Activated T-cell treated with anti-CD3 and anti-CD28 coated beads, Interleukin-2, amount 50 U/mL, for 72 hours (primary cell): ENCODE results near the gene PHIP. TPM values are rescaled to one million over a fixed set of nuclear protein-coding genes. Genes with fewer than 3 reads are reported as not detected.

Source experiments
- ATAC-seq, 2 donors: fragments of 150-1000 bp; cut with Tn5 transposase; replicated peaks in 1 of 2; 2 replicates each; pipeline ENCODE4 v1.10.0; 2021; ENCODE audit warnings: moderate library complexity in 2 of 2, mild to moderate bottlenecking in 1 of 2
- DNase-seq, 2 donors: peaks; one replicate each; pipeline ENCODE4 v3.0.0; 2021 to 2022; ENCODE audit warnings: mixed read lengths in 1 of 2
- H3K27ac Mint-ChIP-seq: one replicate; pipeline ENCODE4 v1.8.0; 2022; ENCODE audit warnings: mild to moderate bottlenecking, moderate library complexity, mixed read lengths
- H3K27me3 Mint-ChIP-seq: one replicate; pipeline ENCODE4 v1.8.0; 2022; ENCODE audit warnings: low read depth, mixed read lengths
- H3K36me3 Mint-ChIP-seq, 2 donors: one replicate each; pipeline ENCODE4 v1.8.0; 2022; ENCODE audit warnings: mixed read lengths in 2 of 2, mild to moderate bottlenecking in 1 of 2; ENCODE audit not compliant: insufficient read depth in 2 of 2
- H3K4me1 Mint-ChIP-seq: one replicate; pipeline ENCODE4 v1.8.0; 2022; ENCODE audit warnings: low read depth, mixed read lengths
- H3K4me3 Mint-ChIP-seq, 2 donors: one replicate each; pipeline ENCODE4 v1.8.0; 2022; ENCODE audit warnings: mild to moderate bottlenecking in 2 of 2, mixed read lengths in 2 of 2, moderate library complexity in 2 of 2
- H3K9me3 Mint-ChIP-seq, 2 donors: one replicate each; pipeline ENCODE4 v1.8.0; 2022; ENCODE audit warnings: mixed read lengths in 2 of 2
- total RNA-seq, 2 donors: library from RNA; stranded (reverse); gene quantifications; one replicate each; pipeline ENCODE4 v1.2.3, GENCODE V29; 2022

The PHIP gene
- total RNA-seq, 2 donors from 2014 or later = 36.4 to 37.1 TPM

GRCh38 chr6:79062708-79063107 is 15.3 kb downstream of the PHIP start:
- DNase-seq (no peak), ATAC-seq (peak in 1 of 2 donors; percentile 15)
- Mint-ChIP-seq H3K27me3 (no peaks in the 10 kb centered on the region), H3K27ac (no peak overlapping the region), H3K36me3 (peaks cover 2 to 13% of the 10 kb centered on the region in 2 donors), H3K9me3 (no peaks in the 10 kb centered on the region), H3K4me1 (peaks cover 15% of the 10 kb centered on the region), H3K4me3 (no peak overlapping the region)

- H3K36me3 Mint-ChIP-seq = peaks cover 9 to 33% of the 10 kb centered on the region in 2 donors
- no peaks in the 10 kb centered on the region for H3K27me3 Mint-ChIP-seq
- DNase-seq = no peak
- no peak overlapping the region for H3K27ac Mint-ChIP-seq
- peaks cover 6% of the 10 kb centered on the region for H3K4me1 Mint-ChIP-seq
- no peak overlapping the region for H3K4me3 Mint-ChIP-seq
- H3K9me3 Mint-ChIP-seq = peaks cover 0 to under 1% of the 10 kb centered on the region in 2 donors
- no peak for ATAC-seq
Observed at GRCh38 chr6:79057746-79058145, 20.3 kb downstream of the PHIP start.

GRCh38 chr6:79056226-79056625 is 21.8 kb downstream of the PHIP start:
- H3K4me1 Mint-ChIP-seq = peaks cover 6% of the 10 kb centered on the region
- H3K9me3 Mint-ChIP-seq = peaks cover 0 to 5% of the 10 kb centered on the region in 2 donors
- no peaks in the 10 kb centered on the region for H3K27me3 Mint-ChIP-seq
- peaks cover 17 to 45% of the 10 kb centered on the region in 2 donors for H3K36me3 Mint-ChIP-seq
- H3K4me3 Mint-ChIP-seq = no peak overlapping the region
- ATAC-seq = no peak
- H3K27ac Mint-ChIP-seq = no peak overlapping the region
- no peak for DNase-seq

- DNase-seq (peak in 1 of 2 donors; percentile 2), ATAC-seq (no peak)
- H3K4me3 Mint-ChIP-seq = no peak overlapping the region
- H3K27me3 Mint-ChIP-seq = no peaks in the 10 kb centered on the region
- H3K9me3 Mint-ChIP-seq = peaks cover 0 to 5% of the 10 kb centered on the region in 2 donors
- H3K27ac Mint-ChIP-seq = no peak overlapping the region
- peaks cover 19% of the 10 kb centered on the region for H3K4me1 Mint-ChIP-seq
- H3K36me3 Mint-ChIP-seq = peaks cover 16 to 25% of the 10 kb centered on the region in 2 donors
Observed at GRCh38 chr6:79048611-79049010, 29.4 kb downstream of the PHIP start.

- Mint-ChIP-seq H3K27ac (no peak overlapping the region), H3K9me3 (peaks cover 0 to under 1% of the 10 kb centered on the region in 2 donors), H3K27me3 (no peaks in the 10 kb centered on the region), H3K4me1 (peaks cover 35% of the 10 kb centered on the region), H3K4me3 (no peak overlapping the region), H3K36me3 (peaks cover 9 to 19% of the 10 kb centered on the region in 2 donors)
- ATAC-seq = no peak
- DNase-seq = no peak
Observed at GRCh38 chr6:79047072-79047471, 31.0 kb downstream of the PHIP start.

GRCh38 chr6:79045966-79046365 is 32.1 kb downstream of the PHIP start:
- Mint-ChIP-seq H3K4me3 (no peak overlapping the region), H3K36me3 (peaks cover 4 to 16% of the 10 kb centered on the region in 2 donors), H3K9me3 (no peaks in the 10 kb centered on the region), H3K4me1 (peaks cover 44% of the 10 kb centered on the region), H3K27ac (no peak overlapping the region), H3K27me3 (no peaks in the 10 kb centered on the region)
- DNase-seq (no peak), ATAC-seq (no peak)

- no peaks in the 10 kb centered on the region for H3K9me3 Mint-ChIP-seq
- H3K36me3 Mint-ChIP-seq = peaks cover 11 to 35% of the 10 kb centered on the region in 2 donors
- H3K4me1 Mint-ChIP-seq = peaks cover 73% of the 10 kb centered on the region
- no peak overlapping the region for H3K27ac Mint-ChIP-seq
- peak in 1 of 2 donors; percentile 45 for ATAC-seq
- DNase-seq = no peak
- peak overlapping the region in 1 of 2 donors; percentile 59 for H3K4me3 Mint-ChIP-seq
- no peaks in the 10 kb centered on the region for H3K27me3 Mint-ChIP-seq
Observed at GRCh38 chr6:79042799-79043126, 35.3 kb downstream of the PHIP start.

GRCh38 chr6:79042088-79042798 is 35.8 kb downstream of the PHIP start:
- Mint-ChIP-seq H3K4me3 (no peak overlapping the region), H3K27me3 (no peaks in the 10 kb centered on the region), H3K27ac (no peak overlapping the region), H3K9me3 (no peaks in the 10 kb centered on the region), H3K36me3 (peaks cover 13 to 38% of the 10 kb centered on the region in 2 donors), H3K4me1 (peaks cover 74% of the 10 kb centered on the region)
- DNase-seq = no peak
- peak; percentile 52 to 61 for ATAC-seq

- DNase-seq (peak; percentile 13 to 14), ATAC-seq (peak; percentile 95)
- Mint-ChIP-seq H3K27me3 (no peaks in the 10 kb centered on the region), H3K36me3 (peaks cover 21 to 42% of the 10 kb centered on the region in 2 donors), H3K4me1 (peaks cover 77% of the 10 kb centered on the region), H3K9me3 (no peaks in the 10 kb centered on the region), H3K27ac (no peak overlapping the region), H3K4me3 (no peak overlapping the region)
Observed at GRCh38 chr6:79040083-79040482, 38.0 kb downstream of the PHIP start.

GRCh38 chr6:79038061-79038460 is 40.0 kb downstream of the PHIP start:
- no peaks in the 10 kb centered on the region for H3K27me3 Mint-ChIP-seq
- no peak overlapping the region for H3K4me3 Mint-ChIP-seq
- H3K27ac Mint-ChIP-seq = no peak overlapping the region
- H3K36me3 Mint-ChIP-seq = peaks cover 18 to 43% of the 10 kb centered on the region in 2 donors
- ATAC-seq (no peak), DNase-seq (no peak)
- H3K9me3 Mint-ChIP-seq = no peaks in the 10 kb centered on the region
- peaks cover 83% of the 10 kb centered on the region for H3K4me1 Mint-ChIP-seq

- DNase-seq (peak; percentile 25 to 36), ATAC-seq (peak; percentile 96 to 97)
- no peaks in the 10 kb centered on the region for H3K9me3 Mint-ChIP-seq
- peaks cover 26 to 48% of the 10 kb centered on the region in 2 donors for H3K36me3 Mint-ChIP-seq
- H3K27me3 Mint-ChIP-seq = no peaks in the 10 kb centered on the region
- peaks cover 58% of the 10 kb centered on the region for H3K4me1 Mint-ChIP-seq
- peak overlapping the region; percentile 2 for H3K27ac Mint-ChIP-seq
- H3K4me3 Mint-ChIP-seq = peak overlapping the region; percentile 1 to 22
Observed at GRCh38 chr6:79034865-79035264, 43.2 kb downstream of the PHIP start.

GRCh38 chr6:79033279-79033678 is 44.8 kb downstream of the PHIP start:
- Mint-ChIP-seq H3K27me3 (no peaks in the 10 kb centered on the region), H3K4me1 (peaks cover 44% of the 10 kb centered on the region), H3K27ac (no peak overlapping the region), H3K4me3 (no peak overlapping the region), H3K36me3 (peaks cover 22 to 36% of the 10 kb centered on the region in 2 donors), H3K9me3 (no peaks in the 10 kb centered on the region)
- ATAC-seq (no peak), DNase-seq (no peak)

GRCh38 chr6:79031821-79032590 is 46.0 kb downstream of the PHIP start:
- Mint-ChIP-seq H3K27me3 (no peaks in the 10 kb centered on the region), H3K4me3 (no peak overlapping the region), H3K27ac (no peak overlapping the region), H3K36me3 (peaks cover 22 to 30% of the 10 kb centered on the region in 2 donors), H3K9me3 (no peaks in the 10 kb centered on the region), H3K4me1 (peaks cover 32% of the 10 kb centered on the region)
- no peak for ATAC-seq
- no peak for DNase-seq
